Measurements from ENCODE around the gene GRIK2.

DNA sequence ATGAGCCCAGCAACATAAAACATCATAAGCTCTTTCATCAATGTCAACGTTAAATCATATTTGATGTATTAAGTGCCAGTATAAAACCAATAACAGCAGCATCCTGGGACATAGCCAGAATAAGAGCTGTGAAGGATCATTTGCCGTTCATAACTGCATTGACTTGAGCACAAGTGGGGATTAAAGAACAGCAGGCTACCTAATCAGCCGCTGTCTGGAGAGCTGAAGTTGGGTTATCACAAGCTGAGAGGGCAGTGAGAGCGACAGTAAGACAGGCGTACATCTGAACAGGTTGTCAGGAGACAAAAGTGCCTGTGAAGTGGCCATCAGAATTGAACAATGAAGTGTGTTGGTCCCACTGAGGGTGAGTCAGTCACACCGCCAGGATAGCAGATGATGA is 269.6 kb downstream of the GRIK2 start:
- TF ChIP-seq, protein P1, sequence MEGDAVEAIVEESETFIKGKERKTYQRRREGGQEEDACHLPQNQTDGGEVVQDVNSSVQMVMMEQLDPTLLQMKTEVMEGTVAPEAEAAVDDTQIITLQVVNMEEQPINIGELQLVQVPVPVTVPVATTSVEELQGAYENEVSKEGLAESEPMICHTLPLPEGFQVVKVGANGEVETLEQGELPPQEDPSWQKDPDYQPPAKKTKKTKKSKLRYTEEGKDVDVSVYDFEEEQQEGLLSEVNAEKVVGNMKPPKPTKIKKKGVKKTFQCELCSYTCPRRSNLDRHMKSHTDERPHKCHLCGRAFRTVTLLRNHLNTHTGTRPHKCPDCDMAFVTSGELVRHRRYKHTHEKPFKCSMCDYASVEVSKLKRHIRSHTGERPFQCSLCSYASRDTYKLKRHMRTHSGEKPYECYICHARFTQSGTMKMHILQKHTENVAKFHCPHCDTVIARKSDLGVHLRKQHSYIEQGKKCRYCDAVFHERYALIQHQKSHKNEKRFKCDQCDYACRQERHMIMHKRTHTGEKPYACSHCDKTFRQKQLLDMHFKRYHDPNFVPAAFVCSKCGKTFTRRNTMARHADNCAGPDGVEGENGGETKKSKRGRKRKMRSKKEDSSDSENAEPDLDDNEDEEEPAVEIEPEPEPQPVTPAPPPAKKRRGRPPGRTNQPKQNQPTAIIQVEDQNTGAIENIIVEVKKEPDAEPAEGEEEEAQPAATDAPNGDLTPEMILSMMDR (IDR thresholded peaks at IDR 0.05), result no peak
- TF ChIP-seq SIN3A (IDR thresholded peaks at IDR 0.05; ENCODE audit: borderline replicate concordance, insufficient read depth, low read depth, low read length) (no peak), POLR2AphosphoS5 (IDR thresholded peaks at IDR 0.05; ENCODE audit: low read depth, low read length) (no peak)
